ENCODE data around the gene AKAP6.

DNA sequence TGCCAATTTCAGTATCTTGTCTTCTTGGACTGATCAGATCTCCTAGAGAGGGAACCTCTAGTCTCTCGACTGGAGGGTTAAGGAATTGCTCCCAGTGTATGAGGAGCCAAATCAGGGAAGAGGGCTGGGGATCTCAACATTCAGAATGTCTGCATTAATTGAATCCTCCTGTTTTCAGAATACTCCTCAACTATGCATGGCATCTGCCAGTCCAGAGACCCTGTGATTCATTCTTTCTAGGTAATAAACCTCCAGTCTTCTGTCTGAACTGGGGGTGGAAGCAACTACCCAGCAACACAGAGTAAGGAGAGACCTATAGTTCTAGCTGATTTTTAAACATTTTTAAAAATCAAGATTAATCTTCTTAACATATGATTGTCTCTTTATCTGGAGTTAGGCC lies 92.7 kb downstream of the AKAP6 start:
- TF ChIP-seq CTCF (IDR thresholded peaks at IDR 0.05; ENCODE audit: low read depth, low read length, poor library complexity, severe bottlenecking), result no peak
- no peak for TF ChIP-seq EZH2phosphoT487 (IDR thresholded peaks at IDR 0.05; ENCODE audit: borderline replicate concordance, low read length)
